C4-2B (cell line): ENCODE measurements around the gene FUT2.
"Not testable (repeated sequence)": the region's sequence is repeated elsewhere in the genome, so short reads cannot be mapped to it uniquely, and the experiment has no call there.

Experiments
- H3K27ac ChIP-seq: fragments of 450-650 bp; 2 replicates; pipeline ENCODE4 v1.5.1; 2017
- ZFX ChIP-seq: fragments of 450-650 bp; IDR thresholded peaks from 2 replicates; pipeline ENCODE4 v1.6.1; 2017
- TF ChIP-seq, protein P1 (sequence below): fragments of 450-650 bp; conservative IDR thresholded peaks from 2 replicates; pipeline ENCODE4 v1.5.1; 2017; ENCODE audit warnings: mild to moderate bottlenecking

Gene FUT2

DNA sequence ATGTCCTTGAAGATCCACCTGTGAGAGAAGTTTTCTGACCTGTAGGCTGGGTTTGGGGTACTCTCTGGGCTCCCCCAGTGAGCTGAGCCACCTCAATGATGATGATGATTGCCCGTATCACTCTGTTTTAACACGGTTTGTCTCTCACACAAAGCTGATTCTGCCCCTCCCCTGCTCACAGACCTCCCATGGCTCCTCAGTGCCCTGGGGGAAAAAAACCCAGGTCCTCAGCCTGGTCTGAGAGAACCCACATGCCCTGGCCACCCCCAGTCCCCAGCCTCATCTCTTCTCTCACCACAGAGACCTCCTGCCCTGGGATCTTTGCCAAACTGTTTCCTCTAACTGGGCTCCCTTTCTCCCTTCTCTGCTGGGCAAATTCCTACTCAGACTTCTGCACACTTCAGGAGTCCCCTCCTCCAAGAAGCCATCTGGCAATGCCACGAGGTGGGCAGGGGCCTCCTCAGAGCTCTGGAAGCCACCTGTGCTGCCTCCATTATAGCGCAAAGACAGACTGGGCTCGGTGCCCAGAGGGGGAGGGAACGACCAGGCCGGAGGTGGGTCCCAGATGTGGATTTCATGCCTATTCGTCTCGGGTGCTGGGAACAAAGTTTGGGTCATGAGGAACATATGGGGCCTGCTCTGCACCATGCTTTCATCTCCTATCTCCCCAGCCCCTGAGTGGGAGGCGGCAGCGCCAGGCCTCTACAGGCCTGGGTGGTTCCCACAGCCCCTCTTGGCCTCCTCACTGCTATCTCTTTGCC, 41.3 kb upstream of the FUT2 start:
- no peak overlapping the region for H3K27ac ChIP-seq
- TF ChIP-seq, protein P1, sequence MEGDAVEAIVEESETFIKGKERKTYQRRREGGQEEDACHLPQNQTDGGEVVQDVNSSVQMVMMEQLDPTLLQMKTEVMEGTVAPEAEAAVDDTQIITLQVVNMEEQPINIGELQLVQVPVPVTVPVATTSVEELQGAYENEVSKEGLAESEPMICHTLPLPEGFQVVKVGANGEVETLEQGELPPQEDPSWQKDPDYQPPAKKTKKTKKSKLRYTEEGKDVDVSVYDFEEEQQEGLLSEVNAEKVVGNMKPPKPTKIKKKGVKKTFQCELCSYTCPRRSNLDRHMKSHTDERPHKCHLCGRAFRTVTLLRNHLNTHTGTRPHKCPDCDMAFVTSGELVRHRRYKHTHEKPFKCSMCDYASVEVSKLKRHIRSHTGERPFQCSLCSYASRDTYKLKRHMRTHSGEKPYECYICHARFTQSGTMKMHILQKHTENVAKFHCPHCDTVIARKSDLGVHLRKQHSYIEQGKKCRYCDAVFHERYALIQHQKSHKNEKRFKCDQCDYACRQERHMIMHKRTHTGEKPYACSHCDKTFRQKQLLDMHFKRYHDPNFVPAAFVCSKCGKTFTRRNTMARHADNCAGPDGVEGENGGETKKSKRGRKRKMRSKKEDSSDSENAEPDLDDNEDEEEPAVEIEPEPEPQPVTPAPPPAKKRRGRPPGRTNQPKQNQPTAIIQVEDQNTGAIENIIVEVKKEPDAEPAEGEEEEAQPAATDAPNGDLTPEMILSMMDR = no peak
- TF ChIP-seq ZFX = no peak

GRCh38 chr19:48656840-48657474, 38.8 kb upstream of the FUT2 start:
- TF ChIP-seq, protein P1 = no peak
- no peak for TF ChIP-seq ZFX
- no peak overlapping the region for H3K27ac ChIP-seq

DNA sequence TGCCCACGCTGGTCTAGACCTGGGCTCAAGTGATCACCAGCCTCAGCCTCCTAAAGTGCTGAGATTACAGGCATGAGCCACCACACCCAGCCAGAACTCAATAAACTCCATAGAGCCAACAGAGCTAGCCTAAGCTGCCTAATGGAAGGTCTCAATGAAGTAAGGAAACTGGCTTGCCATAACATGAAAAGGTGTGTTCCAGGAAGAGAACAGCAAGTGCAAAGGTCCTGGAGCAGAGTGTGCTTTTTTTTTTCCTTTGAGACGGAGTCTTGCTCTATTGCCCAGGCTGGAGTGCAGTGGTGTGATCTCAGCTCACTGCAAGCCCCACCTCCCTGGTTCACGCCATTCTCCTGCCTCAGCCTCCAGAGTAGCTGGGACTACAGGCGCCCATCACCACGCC, 37.9 kb upstream of the FUT2 start:
- H3K27ac ChIP-seq = not testable (repeated sequence)

DNA sequence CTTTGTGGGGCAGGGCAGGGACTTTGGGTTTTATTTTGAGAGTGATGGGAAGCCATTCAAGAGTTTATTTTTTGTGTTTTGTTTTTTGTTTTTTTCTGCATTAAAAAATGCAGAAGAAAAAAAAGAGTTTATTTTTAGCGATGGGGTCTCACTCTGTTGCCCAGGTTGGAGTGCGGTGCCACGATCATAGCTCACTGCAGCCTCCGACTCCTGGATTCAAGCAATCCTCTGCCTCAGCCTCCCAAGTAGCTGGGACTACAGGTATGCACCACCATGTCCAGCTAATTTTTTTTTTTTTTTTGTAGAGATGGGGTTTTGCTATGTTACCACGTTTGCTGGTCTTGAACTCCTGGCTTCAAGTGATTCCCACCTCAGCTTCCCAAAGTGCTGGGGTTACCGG, 37.3 kb upstream of the FUT2 start:
- H3K27ac ChIP-seq = no peak overlapping the region
- no peak for TF ChIP-seq ZFX
- TF ChIP-seq, protein P1 = no peak

DNA sequence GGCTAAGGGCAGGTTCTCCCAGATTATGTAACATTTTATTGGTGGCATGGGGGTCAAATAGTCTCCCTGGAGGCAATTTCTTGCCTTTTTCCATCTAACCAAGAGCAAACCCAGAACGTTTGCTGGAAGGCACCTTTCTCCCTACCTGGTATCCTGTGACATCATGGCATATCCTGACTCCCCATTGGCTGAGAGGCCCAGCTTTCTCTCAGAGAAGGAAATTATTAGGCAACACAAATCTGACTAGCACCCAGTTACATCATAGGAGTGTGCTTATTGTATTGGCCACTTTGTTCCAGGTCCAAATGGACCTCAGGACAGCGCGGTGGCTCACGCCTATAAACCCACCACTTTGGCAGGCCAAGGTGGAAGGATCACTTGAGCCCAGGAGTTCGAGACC, 36.0 kb upstream of the FUT2 start:
- no peak overlapping the region for H3K27ac ChIP-seq
- TF ChIP-seq, protein P1 = no peak
- TF ChIP-seq ZFX = no peak

- peak overlapping the region; percentile 41 for H3K27ac ChIP-seq
- TF ChIP-seq, protein P1 = no peak
- no peak for TF ChIP-seq ZFX
These were observed 34.7 kb upstream of the FUT2 start for GRCh38 chr19:48660852-48661710.

DNA sequence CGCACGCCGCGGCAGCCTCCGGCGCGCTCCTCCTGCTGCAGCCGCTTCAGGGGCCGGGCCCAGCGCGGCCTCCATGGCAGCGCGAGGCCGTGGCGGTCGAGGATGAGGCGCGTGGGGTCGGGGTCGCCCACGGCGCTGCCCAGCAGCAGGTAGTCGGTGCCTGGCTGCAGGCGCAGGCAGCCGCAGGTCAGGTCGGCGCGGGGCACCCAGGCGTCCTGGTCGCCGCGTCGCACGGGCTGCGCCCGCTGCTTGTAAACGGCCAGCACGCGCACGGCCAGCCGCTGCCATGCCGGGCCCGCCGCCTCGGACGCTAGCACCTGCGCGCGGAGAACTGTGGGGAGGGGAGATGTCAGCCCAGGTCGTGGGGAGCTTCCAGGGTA, 34.1 kb upstream of the FUT2 start:
- TF ChIP-seq, protein P1 = no peak
- TF ChIP-seq ZFX = no peak
- H3K27ac ChIP-seq = peak overlapping the region; percentile 41
